Activated T-helper 9 cell treated with anti-CD3 and anti-CD28 coated beads, Interleukin-2, amount 50 U/mL, for 16 hours (primary cell): ENCODE data around the gene TRAM2.

Experiments
- DNase-seq: peaks from one replicate; pipeline ENCODE4 v3.0.0-alpha.2; 2020; ENCODE audit warnings: low read depth

The TRAM2 gene

GRCh38 chr6:52507557-52508260 lies 69.2 kb downstream of the TRAM2 start:
- DNase-seq, result no peak

GRCh38 chr6:52506476-52506875 lies 70.4 kb downstream of the TRAM2 start:
- no peak for DNase-seq

GRCh38 chr6:52505726-52506409 lies 71.0 kb downstream of the TRAM2 start:
- no peak for DNase-seq

GRCh38 chr6:52504782-52505136 lies 72.1 kb downstream of the TRAM2 start:
- DNase-seq, result no peak

GRCh38 chr6:52503851-52504781 lies 72.7 kb downstream of the TRAM2 start:
- DNase-seq, result no peak

GRCh38 chr6:52503323-52503747 lies 73.5 kb downstream of the TRAM2 start:
- no peak for DNase-seq

- DNase-seq, result no peak
Observed at GRCh38 chr6:52502306-52503029, 74.4 kb downstream of the TRAM2 start.

- no peak for DNase-seq
Observed at GRCh38 chr6:52500238-52501129, 76.4 kb downstream of the TRAM2 start.

- DNase-seq, result no peak
Observed at GRCh38 chr6:52499681-52500236, 77.1 kb downstream of the TRAM2 start.

- DNase-seq, result no peak
Observed at GRCh38 chr6:52499026-52499425, 77.8 kb downstream of the TRAM2 start.

GRCh38 chr6:52498538-52499017 lies 78.3 kb downstream of the TRAM2 start:
- no peak for DNase-seq

GRCh38 chr6:52497652-52498408 lies 79.0 kb downstream of the TRAM2 start:
- DNase-seq, result no peak

- DNase-seq, result no peak
Observed at GRCh38 chr6:52496631-52497030, 80.2 kb downstream of the TRAM2 start.

- no peak for DNase-seq
Observed at GRCh38 chr6:52495922-52496321, 80.9 kb downstream of the TRAM2 start.

GRCh38 chr6:52494298-52495072 lies 82.4 kb downstream of the TRAM2 start:
- no peak for DNase-seq

GRCh38 chr6:52493669-52494068 lies 83.2 kb downstream of the TRAM2 start:
- no peak for DNase-seq

- DNase-seq, result no peak
Observed at GRCh38 chr6:52491203-52492069, 85.4 kb downstream of the TRAM2 start.

- no peak for DNase-seq
Observed at GRCh38 chr6:52489881-52490280, 87.0 kb downstream of the TRAM2 start.
